Measurements from ENCODE around the gene IMPDH1.

- no peak for TF ChIP-seq CTCF (IDR thresholded peaks at IDR 0.05)
- no peak for TF ChIP-seq POLR2AphosphoS5 (IDR thresholded peaks at IDR 0.05; ENCODE audit: insufficient read depth in 1 of 2, low read depth in 1 of 2)
Observed at GRCh38 chr7:128424686-128425275, 15.0 kb upstream of the IMPDH1 start.

Measured in vagina (tissue), 2 donors.